Thyroid gland (tissue), 4 donors: ENCODE measurements around the gene NR2F1-AS1.

Source experiments
- CTCF ChIP-seq, 6 experiments: fragments of 200-600 bp in 3 of 6; fragments of 450-650 bp in 3 of 6; sonication (generic) in 3 of 6; IDR thresholded peaks; one replicate each; pipeline ENCODE4 v1.5.1; 2016 to 2019; ENCODE audit warnings: antibody characterized with exemption in 6 of 6, mild to moderate bottlenecking in 2 of 6, inconsistent platforms in 1 of 6, moderate library complexity in 1 of 6
- POLR2A ChIP-seq, 2 donors: fragments of 450-650 bp; IDR thresholded peaks; one replicate each; pipeline ENCODE4 v1.6.1; 2017; ENCODE audit warnings: antibody characterized with exemption in 2 of 2, mild to moderate bottlenecking in 2 of 2, moderate library complexity in 1 of 2

- TF ChIP-seq CTCF (IDR thresholded peaks at IDR 0.05) (no peak), POLR2A (IDR thresholded peaks at IDR 0.05) (no peak)
Observed at GRCh38 chr5:93364378-93364777, 216.6 kb downstream of the NR2F1-AS1 start.
